K562 (cell line): ENCODE measurements around the gene CDAN1. TPM values are rescaled to one million over a fixed set of nuclear protein-coding genes. Genes with fewer than 3 reads are reported as not detected.

Source experiments
- ATAC-seq: fragments of 200-7000 bp; cut with Tn5 transposase; 3 replicates; pipeline ENCODE4 v1.9.1; 2020; ENCODE audit warnings: moderate library complexity
- BruUV-seq: library from RNA; stranded (reverse); fragments of 400-500 nt; replicated peaks from 2 replicates; lab custom pipeline; 2021; lab: Mats Ljungman, UMichigan
- CTCF ChIA-PET: fragments of 300-600 bp; formaldehyde crosslinking; extraction: SDS; loops from one replicate; lab custom pipeline; 2021; ENCODE audit warnings: low intra/inter-chr PET ratio; lab: Yijun Ruan, JAX
- POLR2A ChIA-PET: fragments of 300-600, 350-650 bp; sonication (Branson Sonifier 250); formaldehyde crosslinking; extraction: SDS; loops from one replicate; lab custom pipeline; 2021; ENCODE audit warnings: antibody characterized with exemption, inconsistent platforms; lab: Yijun Ruan, JAX
- DNase-seq, 4 experiments: peaks; one replicate each; pipeline versions ENCODE4 v3.0.0 to v3.0.0-alpha.2; 2011 to 2018; ENCODE audit warnings: low spot score in 3 of 4, mixed read lengths in 3 of 4; ENCODE audit errors: extremely low read depth in 1 of 4
- FAIRE-seq: peaks from 2 replicates; lab custom pipeline; 2011; peaks lifted over from hg19 to GRCh38; lab: Jason Lieb, UNC
- H2AFZ ChIP-seq: 2 replicates; pipeline ENCODE4 v1.6.0; 2011; ENCODE audit warnings: low read depth, low read length, control low read depth, inconsistent platforms
- H3K27ac ChIP-seq: fragments of 200-600 bp; 3 replicates; pipeline ENCODE4 v1.8.0; 2011; ENCODE audit warnings: low read depth, mild to moderate bottlenecking, control low read depth, inconsistent platforms, low read length, moderate library complexity, mixed read lengths; ENCODE audit errors: extremely low read depth
- H3K27me3 ChIP-seq, 2 experiments: fragments of 300-600 bp in 1 of 2; 2 replicates in 1 of 2; 3 replicates in 1 of 2; pipeline versions ENCODE4 v1.6.0 to v1.8.0; 2011; ENCODE audit warnings: inconsistent platforms in 2 of 2, low read length in 2 of 2, mild to moderate bottlenecking in 1 of 2, mixed read lengths in 1 of 2, moderate library complexity in 1 of 2; ENCODE audit not compliant: control insufficient read depth in 2 of 2, insufficient read depth in 2 of 2
- H3K36me3 ChIP-seq: fragments of 300-600 bp; 3 replicates; pipeline ENCODE4 v1.8.0; 2011; ENCODE audit warnings: mild to moderate bottlenecking, low read length, inconsistent platforms; ENCODE audit not compliant: control insufficient read depth, insufficient read depth
- H3K4me1 ChIP-seq, 2 experiments: fragments of 200-600 bp in 1 of 2; replicated peaks in 1 of 2; 2 replicates in 1 of 2; 3 replicates in 1 of 2; pipeline versions ENCODE4 v1.5.1 to v1.8.0; 2011; ENCODE audit warnings: inconsistent platforms in 2 of 2, low read length in 2 of 2, mild to moderate bottlenecking in 1 of 2, mixed read lengths in 1 of 2, moderate library complexity in 1 of 2; ENCODE audit not compliant: control insufficient read depth in 2 of 2, insufficient read depth in 2 of 2
- H3K4me2 ChIP-seq: 2 replicates; pipeline ENCODE4 v1.6.1; 2011; ENCODE audit warnings: low read length, control low read depth, inconsistent platforms, mixed read lengths; ENCODE audit not compliant: insufficient read depth
- H3K4me3 ChIP-seq: fragments of 200-600 bp; sonication (generic), shearing (Covaris generic); 2 replicates; pipeline ENCODE4 v1.5.1; 2016; ENCODE audit warnings: control low read depth, inconsistent platforms
- H3K79me2 ChIP-seq: fragments of 200-600 bp; 3 replicates; pipeline ENCODE4 v1.8.0; 2011; ENCODE audit warnings: low read length, inconsistent platforms; ENCODE audit not compliant: control insufficient read depth, insufficient read depth
- H3K9ac ChIP-seq, 2 experiments: 2 replicates each; pipeline versions ENCODE4 v1.6.0 to v1.6.1; 2011; ENCODE audit warnings: low read depth in 2 of 2, low read length in 2 of 2, control low read depth in 1 of 2, inconsistent platforms in 1 of 2, mild to moderate bottlenecking in 1 of 2, mixed read lengths in 1 of 2; ENCODE audit not compliant: insufficient read depth in 1 of 2
- H3K9me1 ChIP-seq: one replicate; pipeline ENCODE4 v1.6.0; 2011; ENCODE audit warnings: inconsistent platforms, mild to moderate bottlenecking, low read length, moderate library complexity; ENCODE audit not compliant: control insufficient read depth, insufficient read depth
- H3K9me3 ChIP-seq: replicated peaks from 2 replicates; pipeline ENCODE4 v1.5.1; 2011; ENCODE audit warnings: low read depth, low read length, inconsistent platforms; ENCODE audit not compliant: control insufficient read depth, insufficient read depth
- H4K20me1 ChIP-seq: replicated peaks from 2 replicates; pipeline ENCODE4 v1.6.1; 2011; ENCODE audit warnings: low read length, inconsistent platforms, mixed read lengths; ENCODE audit not compliant: control insufficient read depth, insufficient read depth
- GABPB2 ChIP-seq: fragments of 250-450 bp; sonication (Bioruptor Pico); conservative IDR thresholded peaks from 2 replicates; pipeline ENCODE4 v1.5.1; 2021; ENCODE audit warnings: mild to moderate bottlenecking
- ID3 ChIP-seq, 2 experiments: fragments of 250-450 bp in 1 of 2; fragments of 450-650 bp in 1 of 2; sonication (Bioruptor Pico) in 1 of 2; IDR thresholded peaks; 2 replicates each; pipeline versions ENCODE4 v1.6.1 to v1.8.0; 2016 to 2021; ENCODE audit warnings: mild to moderate bottlenecking in 2 of 2, moderate library complexity in 2 of 2, missing compliant biosample characterization in 1 of 2, missing genetic modification characterization in 1 of 2
- TARDBP ChIP-seq: fragments of 450-650 bp; IDR thresholded peaks from 2 replicates; pipeline ENCODE4 v1.6.1; 2016
- ZBTB12 ChIP-seq: fragments of 250-450 bp; sonication (Bioruptor Pico); IDR thresholded peaks from 2 replicates; pipeline ENCODE4 v1.4.0; 2020
- whole genome bisulfite sequencing: fragments of 100-300 bp; shearing (Covaris generic); methylation state at CpG from one replicate; pipeline ENCODE4 v1.1.6; 2016; ENCODE audit warnings: low coverage, mixed read lengths; ENCODE audit not compliant: insufficient coverage; ENCODE audit errors: missing lambda C conversion rate; 5-methylcytosine and 5-hydroxymethylcytosine counted together
- in situ Hi-C: fragments of 300-500 bp; cut with MboI; formaldehyde crosslinking; loops from 4 replicates; pipeline ENCODE4 v1.15.0; 2018; ENCODE audit warnings: inconsistent platforms, mixed read lengths
- intact Hi-C: fragments of 100-400 bp; cut with micrococcal nuclease; formaldehyde crosslinking; loops from 2 replicates; pipeline ENCODE4 v1.14.2; 2022
- polyA plus RNA-seq, 8 experiments: library from polyadenylated mRNA; depleted of rRNA in 4 of 8; stranded (reverse) in 5 of 8; unstranded in 3 of 8; fragments of >200 nt; fragmentation: Nextera tagmentation in 2 of 8; fragmentation: Illumina TruSeq in 1 of 8; extraction: Ambion mirVana in 2 of 8; extraction: Trizol in 1 of 8; gene quantifications; 2 replicates each; pipeline versions ENCODE4 v1.2.1 to v1.2.3, GENCODE V29; 2011 to 2014; ENCODE audit warnings: inconsistent platforms in 1 of 8, missing spikeins in 1 of 8
- total RNA-seq, 7 experiments: library from RNA; depleted of rRNA in 6 of 7; stranded (reverse); fragments of >200 nt in 6 of 7; fragmentation: Illumina TruSeq in 2 of 7; extraction: Trizol in 2 of 7; gene quantifications; 2 replicates each; pipeline versions ENCODE4 v1.2.1 to v1.2.3, GENCODE V29; 2011 to 2021; ENCODE audit warnings: low replicate concordance in 1 of 7

The CDAN1 gene
- total and polyA plus RNA-seq, 9 of the 15 experiments (the other 6 are each of a cell fraction or from before 2014, with no cell fraction given) = 1.6 to 34.4 (median 13.8) TPM

- intact Hi-C loops = no loop called here
- CTCF ChIA-PET = no interaction called here
Measured at GRCh38 chr15:42693496-42693895, 43.4 kb downstream of the CDAN1 start.

GRCh38 chr15:42692997-42693396 lies 43.9 kb downstream of the CDAN1 start:
- intact Hi-C loops = no loop called here
- 34% methylated on average over 4 of the region's 4 CpGs for WGBS
- no peaks in the 10 kb centered on the region for H3K9me3 ChIP-seq
- H4K20me1 ChIP-seq = peaks cover 3% of the 10 kb centered on the region; the same call in 1 of the 2 replicates
- no peaks in the 10 kb centered on the region for H3K9me1 ChIP-seq
- ChIA-PET CTCF (no interaction called here), POLR2A (no interaction called here)
- no peak overlapping the region for H3K4me2 ChIP-seq
- in situ Hi-C loops = no loop called here
- H3K36me3 ChIP-seq = no peaks in the 10 kb centered on the region
- H3K4me3 ChIP-seq = no peak overlapping the region
- peak overlapping the region in 1 of 2 experiments; percentile 73; a peak in 1 of 4 replicates for H3K9ac ChIP-seq
- ATAC-seq (no peak), DNase-seq (no peak), FAIRE-seq (no peak)
- BruUV-seq = no TSS peak
- H3K79me2 ChIP-seq = no peaks in the 10 kb centered on the region
- no peaks in the 10 kb centered on the region; a peak in 2 of 5 replicates for H3K4me1 ChIP-seq
- no peaks in the 10 kb centered on the region for H3K27me3 ChIP-seq
- H2AFZ ChIP-seq = no peak overlapping the region
- no peak overlapping the region for H3K27ac ChIP-seq
- TF ChIP-seq ZBTB12 (CRISPR knock-in tag) = no peak
- TF ChIP-seq TARDBP = no peak

More at GRCh38 chr15:42693496-42693895, 43.4 kb downstream of the CDAN1 start:
- in situ Hi-C loops = no loop called here
- POLR2A ChIA-PET = no interaction called here
- Histone ChIP-seq H3K9me3 (no peaks in the 10 kb centered on the region), H3K27me3 (no peaks in the 10 kb centered on the region), H3K36me3 (no peaks in the 10 kb centered on the region), H3K4me3 (no peak overlapping the region), H3K4me1 (no peaks in the 10 kb centered on the region; a peak in 2 of 5 replicates), H3K27ac (no peak overlapping the region), H3K9ac (no peak overlapping the region), H4K20me1 (peaks cover 3% of the 10 kb centered on the region; the same call in 1 of the 2 replicates), H3K9me1 (no peaks in the 10 kb centered on the region), H3K4me2 (no peak overlapping the region), H2AFZ (no peak overlapping the region), H3K79me2 (no peaks in the 10 kb centered on the region)
- TF ChIP-seq ID3 (CRISPR knock-in tag; IDR thresholded peaks at IDR 0.05) (no peak), ID3 (tag; IDR thresholded peaks at IDR 0.05) (no peak), GABPB2 (no peak)
- ATAC-seq = no peak
- no peak for DNase-seq
- no peak for FAIRE-seq
- WGBS = 50% methylated on average over 6 of the region's 6 CpGs
- no TSS peak for BruUV-seq
